HG02840 (cell line): ENCODE results near the gene KCNH5.

Source experiments
- ATAC-seq: cut with Tn5 transposase; IDR thresholded peaks from one replicate; pipeline ENCODE4 v1.9.1; 2021; ENCODE audit warnings: mild to moderate bottlenecking, moderate library complexity, moderate number of reproducible peaks; ENCODE audit not compliant: unreplicated experiment, low FRiP score

KCNH5 gene

GRCh38 chr14:63011623-63012022 is 33.6 kb downstream of the KCNH5 start:
- ATAC-seq: no peak

GRCh38 chr14:63009495-63009894 is 35.8 kb downstream of the KCNH5 start:
- ATAC-seq: no peak

DNA sequence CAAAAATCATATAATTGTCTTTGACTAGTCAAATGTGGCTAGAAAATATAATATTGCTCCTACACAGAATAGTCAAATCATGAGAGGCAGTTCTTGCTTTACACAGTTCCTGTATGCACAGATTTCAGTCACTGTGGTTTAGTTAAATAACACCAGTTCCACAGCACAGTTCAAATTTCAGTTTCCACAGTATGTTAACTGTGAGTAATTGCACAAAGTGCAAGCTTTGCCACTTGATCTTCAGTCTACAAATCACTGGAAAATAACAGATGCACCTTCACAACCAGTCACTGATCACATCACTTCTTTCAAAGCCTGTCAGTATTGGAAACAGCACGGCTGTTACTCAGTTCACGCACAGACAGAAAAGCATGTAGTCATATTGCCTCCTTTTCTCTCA is 38.7 kb downstream of the KCNH5 start:
- ATAC-seq: no peak

GRCh38 chr14:62994096-62994495 is 51.2 kb downstream of the KCNH5 start:
- no peak for ATAC-seq

- ATAC-seq: no peak
Measured at GRCh38 chr14:62988967-62989366, 56.3 kb downstream of the KCNH5 start.

DNA sequence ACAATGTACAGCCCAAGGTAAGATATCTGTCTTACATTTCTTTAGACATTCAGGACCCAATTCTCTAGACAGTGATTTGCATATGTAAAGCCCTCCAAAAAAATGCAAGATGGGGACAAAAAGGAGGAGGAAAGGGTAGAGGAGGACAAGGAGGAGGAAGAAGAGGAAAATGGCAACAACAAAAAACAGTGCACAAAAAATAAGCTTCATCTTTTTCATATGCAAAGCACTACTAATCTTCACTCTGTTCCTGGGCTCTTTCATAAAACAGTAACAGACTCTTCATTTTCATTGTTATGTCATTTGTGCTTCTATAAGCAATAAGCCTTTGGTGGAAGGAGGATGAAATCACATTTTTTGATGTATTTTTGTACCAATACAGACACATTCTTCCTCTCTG is 61.4 kb downstream of the KCNH5 start:
- ATAC-seq: no peak

GRCh38 chr14:62980693-62981092 is 64.6 kb downstream of the KCNH5 start:
- ATAC-seq: no peak

DNA sequence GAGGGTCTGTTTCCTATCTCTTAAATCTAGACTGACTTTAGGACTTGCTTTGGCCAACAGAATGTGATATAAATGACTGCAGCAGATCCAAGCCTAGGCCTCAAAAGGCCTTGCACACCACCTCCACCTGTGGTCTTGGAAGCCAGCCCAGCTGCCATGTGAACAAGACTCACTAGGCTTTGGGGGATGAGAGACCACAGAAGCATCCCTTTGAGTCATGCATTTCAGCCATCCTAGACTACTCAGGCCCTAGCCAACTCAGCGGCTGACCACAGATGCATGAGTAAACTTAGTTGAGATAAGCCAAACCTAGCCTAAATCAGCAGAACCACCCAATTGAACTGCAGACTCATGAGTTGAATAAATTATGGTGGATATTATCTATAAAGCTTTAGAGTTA is 87.7 kb downstream of the KCNH5 start:
- ATAC-seq: no peak

GRCh38 chr14:62956413-62956812 is 88.8 kb downstream of the KCNH5 start:
- no peak for ATAC-seq

DNA sequence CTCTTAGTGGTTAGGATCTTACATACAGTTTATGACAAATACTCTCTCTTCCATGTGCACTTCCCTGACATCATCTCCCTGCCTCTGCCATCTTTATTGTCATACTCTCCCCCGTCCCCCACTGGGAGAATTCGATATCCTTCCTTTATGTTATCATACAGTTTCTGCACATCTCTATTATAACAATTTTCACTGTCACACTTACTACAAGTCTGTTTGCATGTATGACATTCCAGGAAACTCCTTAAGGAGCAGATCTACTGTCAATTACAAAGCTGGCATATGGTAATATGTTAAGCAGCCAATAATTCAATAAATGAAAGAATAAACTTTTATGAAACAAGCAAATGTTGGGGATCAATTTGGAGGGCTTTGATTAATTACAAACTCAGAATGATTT is 91.1 kb downstream of the KCNH5 start:
- ATAC-seq: no peak

DNA sequence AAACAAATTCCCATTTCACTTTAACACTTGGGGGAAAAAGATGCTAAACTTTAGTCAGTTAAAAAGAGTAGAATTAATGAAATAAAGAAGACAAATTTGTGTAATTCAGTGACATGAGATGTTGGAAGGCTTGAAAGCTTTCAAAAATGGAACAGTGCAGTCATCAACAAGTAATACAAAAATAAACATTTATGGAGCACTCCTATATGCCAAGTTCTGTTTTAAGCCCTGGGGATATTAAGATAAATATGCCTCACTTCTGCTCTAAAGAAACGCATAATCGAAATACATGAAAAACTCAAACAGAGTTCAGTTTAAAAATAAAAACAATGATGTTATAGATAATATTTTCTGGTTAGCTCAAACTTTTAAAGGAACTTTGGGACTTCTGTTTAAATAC is 93.0 kb downstream of the KCNH5 start:
- ATAC-seq: no peak

DNA sequence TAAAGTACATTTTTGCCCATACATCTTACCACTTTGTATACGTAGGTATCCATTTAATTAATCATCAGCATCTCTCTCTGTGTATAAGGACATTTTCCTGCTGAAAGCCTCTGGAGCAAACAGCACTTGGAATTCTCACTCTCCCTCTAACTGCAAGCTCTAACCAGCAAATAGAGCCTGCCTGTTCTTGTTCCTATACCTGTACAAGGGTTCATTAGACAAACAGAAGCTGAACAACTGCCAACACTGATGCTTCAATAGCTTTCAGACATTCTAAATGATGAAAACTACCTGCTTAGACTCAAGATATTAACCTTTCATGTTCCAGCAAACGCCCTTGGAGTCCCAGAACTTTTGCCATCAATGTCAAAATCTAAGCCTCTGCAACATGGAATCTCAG is 98.0 kb downstream of the KCNH5 start:
- no peak for ATAC-seq

DNA sequence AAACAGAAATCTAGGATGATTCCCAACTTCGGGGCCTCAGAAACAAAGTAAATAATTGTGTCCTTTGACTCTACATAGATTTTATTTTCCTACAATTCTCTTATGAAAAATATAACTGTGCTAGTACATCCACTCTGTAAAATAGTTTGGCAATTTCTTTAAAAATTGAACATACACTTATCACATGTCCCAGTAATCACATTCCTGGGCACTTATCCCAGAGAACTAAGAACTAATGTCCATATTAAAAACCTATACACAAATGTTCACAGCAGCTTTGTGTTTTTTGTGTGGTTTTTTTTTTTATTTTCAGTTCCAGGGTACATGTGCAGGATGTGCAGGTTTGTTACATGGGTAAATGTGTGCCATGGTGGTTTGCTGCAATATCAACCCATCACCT is 99.0 kb downstream of the KCNH5 start:
- no peak for ATAC-seq

DNA sequence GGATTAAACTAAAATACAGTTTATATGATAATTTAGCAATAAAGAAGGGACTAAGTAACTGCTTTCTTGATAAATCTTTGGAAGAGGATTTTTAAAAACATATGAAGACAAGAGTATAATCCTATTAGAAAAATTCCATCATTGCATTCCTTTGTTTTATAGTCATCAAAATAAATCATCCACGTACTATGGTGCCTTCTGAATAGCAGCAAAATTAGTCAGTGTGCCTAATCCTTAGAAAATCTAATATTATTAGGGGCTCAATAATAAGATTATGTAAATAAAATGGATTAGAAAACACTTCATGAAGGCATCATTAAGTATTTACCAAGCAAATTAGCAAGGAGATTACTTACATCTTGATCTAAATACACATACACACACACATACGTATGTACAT is 102.1 kb downstream of the KCNH5 start:
- no peak for ATAC-seq

- no peak for ATAC-seq
Measured at GRCh38 chr14:62939970-62940369, 105.3 kb downstream of the KCNH5 start.

DNA sequence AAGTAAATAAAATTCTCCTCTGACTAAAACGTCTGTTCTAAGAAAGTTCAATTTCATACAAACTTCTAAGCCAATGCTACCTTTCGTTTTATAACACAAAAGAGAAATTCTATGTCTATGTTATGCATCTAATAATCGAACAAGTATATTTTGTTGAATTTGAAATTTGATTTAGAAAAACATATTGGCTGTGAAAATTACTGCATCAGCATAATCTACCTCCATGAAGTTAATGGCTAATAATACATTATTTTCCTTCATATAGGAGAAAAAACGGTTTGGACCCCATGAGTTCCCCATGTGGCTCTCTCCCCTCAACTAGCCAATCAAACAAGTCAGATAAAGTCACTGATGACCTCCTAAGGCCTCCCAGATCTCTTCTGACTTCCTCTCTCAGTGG is 106.5 kb downstream of the KCNH5 start:
- ATAC-seq: no peak

DNA sequence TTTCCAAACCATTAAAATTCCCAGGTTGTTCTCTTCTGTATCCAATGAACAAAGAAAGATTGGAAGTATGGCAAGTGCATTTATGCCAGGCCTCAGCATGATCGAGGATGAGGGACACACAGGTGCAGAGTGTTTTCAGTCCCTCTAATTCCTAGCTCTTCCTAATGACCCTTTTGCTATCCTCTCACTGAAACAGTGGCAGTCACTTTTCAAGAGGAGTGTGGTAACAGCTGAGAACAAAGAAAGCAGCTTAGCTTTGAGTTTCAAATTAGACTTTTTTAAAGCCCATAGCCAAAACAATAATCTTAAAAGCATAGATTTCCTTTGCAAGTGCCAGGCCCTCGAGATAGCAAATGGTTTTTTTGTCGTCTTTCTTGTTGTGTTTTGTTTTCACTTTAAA is 110.8 kb downstream of the KCNH5 start:
- ATAC-seq: no peak

DNA sequence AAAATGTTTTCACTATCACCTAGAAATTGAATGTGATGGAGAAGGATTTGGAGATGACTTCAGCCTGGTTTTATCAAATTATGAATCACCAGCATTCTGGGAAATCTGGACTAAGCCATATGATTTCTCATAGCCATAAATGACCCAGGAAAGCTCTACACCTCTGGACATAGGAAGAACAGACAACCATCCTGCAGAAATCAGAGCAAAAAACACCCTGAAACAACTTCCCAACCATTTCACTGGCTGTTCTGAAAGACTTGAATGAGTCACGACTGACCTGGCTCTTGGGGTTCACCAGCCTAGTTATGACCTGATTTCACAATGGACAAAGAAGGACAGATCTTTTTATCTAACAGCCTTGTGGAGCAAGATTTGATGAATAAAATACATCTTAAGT is 123.8 kb downstream of the KCNH5 start:
- no peak for ATAC-seq

DNA sequence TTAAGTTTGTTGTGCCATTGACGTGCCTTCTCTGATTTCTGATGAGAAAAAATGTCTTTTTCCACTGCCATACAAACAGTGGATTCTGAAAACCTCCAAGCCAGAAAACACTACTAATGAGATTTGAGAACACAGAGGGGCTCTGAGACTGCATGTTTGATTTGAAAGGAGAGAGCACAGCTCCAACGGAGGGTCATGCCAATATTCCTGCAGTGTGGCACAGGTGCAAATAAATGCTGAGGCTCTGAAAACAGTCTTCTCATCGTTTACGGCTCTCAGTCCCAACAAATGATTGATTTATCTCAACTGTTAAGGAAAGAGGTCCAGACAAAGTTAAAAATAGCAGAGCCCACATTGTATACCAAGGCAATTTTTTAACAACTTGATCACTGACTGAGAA is 128.7 kb downstream of the KCNH5 start:
- ATAC-seq: no peak

- no peak for ATAC-seq
Measured at GRCh38 chr14:62914873-62915272, 130.4 kb downstream of the KCNH5 start.

GRCh38 chr14:62914025-62914424 is 131.2 kb downstream of the KCNH5 start:
- ATAC-seq: no peak

DNA sequence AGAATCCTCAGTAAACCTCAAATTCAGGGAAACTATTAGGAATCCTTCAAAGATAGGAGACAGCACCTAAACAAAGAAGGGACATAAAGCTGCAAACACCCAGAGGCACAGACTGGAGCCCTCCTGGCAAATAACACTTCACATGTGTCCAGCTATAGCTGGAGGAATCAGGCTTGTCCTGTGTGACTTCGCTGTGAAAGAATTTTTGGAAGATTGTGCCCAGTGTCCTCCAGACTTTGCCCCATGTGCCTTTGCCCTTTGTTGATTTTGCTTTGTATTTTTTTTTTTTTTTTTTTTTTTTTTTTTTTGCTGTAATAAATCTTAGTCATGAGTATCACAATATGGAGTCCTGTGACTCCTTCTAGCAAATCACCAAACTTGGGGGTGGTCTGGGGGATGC is 136.8 kb downstream of the KCNH5 start:
- no peak for ATAC-seq

- ATAC-seq: no peak
Measured at GRCh38 chr14:62905566-62905965, 139.7 kb downstream of the KCNH5 start.

- ATAC-seq: no peak
Measured at GRCh38 chr14:62897771-62898170, 147.5 kb downstream of the KCNH5 start.
